Middle frontal gyrus (tissue), 1 donor: ENCODE measurements around the gene PTPRN2.

Experiments
- DNase-seq: peaks from one replicate; pipeline ENCODE4 v3.0.0-alpha.2; 2015; ENCODE audit warnings: low spot score; ENCODE audit errors: extremely low spot score

The PTPRN2 gene

DNA sequence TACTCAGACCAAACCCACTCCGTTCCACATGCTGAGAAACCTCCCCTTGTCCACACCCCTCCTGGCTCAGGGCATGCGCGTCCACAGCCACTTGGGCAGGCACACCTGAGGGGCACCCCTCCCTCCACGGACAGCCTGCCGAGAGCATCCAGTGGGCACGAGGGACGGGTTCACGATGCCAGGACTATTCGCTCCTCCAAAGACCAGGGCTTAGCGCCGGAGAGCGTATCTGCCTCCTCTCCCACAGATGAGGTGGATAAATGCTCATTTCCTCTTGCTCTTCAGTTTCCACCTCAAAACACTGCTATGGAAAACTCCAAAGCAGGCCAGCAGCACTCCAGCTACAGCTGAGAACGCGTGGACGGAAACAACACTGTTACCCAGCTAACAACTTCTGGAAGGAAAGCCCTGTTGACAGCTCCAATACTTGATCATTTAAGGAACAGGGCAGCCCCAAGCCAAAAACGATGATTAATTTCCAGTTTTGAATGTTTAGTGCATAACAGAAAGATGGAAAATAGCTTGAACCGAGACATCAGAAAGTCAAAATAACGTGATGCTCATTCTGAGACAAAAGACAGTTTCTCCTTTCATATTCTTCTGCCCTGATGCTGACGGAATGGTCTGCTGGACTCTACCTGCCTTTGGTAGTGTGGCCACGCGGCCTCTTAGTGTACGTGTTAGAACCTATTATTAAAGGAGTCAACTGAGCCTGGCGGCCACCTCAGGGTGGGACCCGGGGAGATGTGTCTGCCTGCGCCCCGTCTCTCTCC, 1046.1 kb downstream of the PTPRN2 start:
- DNase-seq: no peak

DNA sequence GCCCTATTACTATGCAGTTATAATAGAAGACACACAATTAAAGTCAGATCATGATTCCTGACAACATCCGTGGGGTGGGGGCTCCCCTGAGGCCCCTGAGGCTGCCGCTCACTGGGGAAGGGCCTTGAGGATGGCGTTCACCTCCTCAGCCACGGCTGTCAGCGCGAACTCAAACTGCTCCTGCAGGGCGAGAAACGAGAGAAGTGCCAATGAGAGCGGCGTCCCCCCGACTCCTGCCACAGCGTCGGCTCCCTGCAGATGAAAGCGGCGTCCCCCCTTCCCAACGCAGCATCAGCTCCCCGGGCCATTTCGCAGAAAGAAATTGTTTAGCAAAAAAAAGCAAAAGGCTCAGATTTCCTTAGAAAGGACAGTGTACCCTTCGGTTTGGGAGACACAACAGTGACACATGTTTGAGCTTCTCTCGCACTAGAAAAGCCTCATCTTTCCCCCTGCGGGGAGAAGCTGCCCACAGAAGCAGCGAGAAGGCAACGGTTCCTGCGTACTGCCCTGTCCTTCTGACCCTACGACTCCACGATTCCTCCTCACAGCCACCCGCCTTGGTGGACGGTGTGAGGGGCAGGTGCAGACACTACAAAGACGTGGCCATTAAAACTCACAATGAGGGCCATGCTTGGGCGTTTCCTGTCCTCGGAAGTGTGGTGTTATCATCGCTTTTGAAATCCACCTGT, 1046.9 kb downstream of the PTPRN2 start:
- DNase-seq: no peak

GRCh38 chr7:157540020-157540419, 1047.6 kb downstream of the PTPRN2 start:
- DNase-seq: no peak

- DNase-seq: no peak
Measured at GRCh38 chr7:157539521-157539920, 1048.1 kb downstream of the PTPRN2 start.

DNA sequence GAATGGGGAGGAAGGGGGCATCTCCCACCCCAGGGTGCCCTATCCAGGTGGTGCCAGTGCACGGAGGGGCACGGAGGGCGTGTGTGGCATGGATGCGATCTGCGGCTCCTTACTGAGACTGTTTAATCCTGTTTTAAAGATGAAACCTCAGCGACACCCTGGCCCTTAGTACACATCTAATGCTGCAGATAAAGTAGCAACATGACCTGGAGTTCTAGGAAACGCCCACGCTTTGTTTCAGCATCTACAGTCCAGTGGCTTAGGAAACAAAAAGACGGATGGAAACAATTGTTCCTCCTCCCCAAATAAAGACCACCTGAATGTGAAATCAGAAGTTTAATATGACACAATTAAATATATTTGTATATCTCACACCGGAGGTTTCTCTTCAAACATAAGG, 1048.9 kb downstream of the PTPRN2 start:
- DNase-seq: no peak

GRCh38 chr7:157538321-157538720, 1049.3 kb downstream of the PTPRN2 start:
- DNase-seq: no peak

DNA sequence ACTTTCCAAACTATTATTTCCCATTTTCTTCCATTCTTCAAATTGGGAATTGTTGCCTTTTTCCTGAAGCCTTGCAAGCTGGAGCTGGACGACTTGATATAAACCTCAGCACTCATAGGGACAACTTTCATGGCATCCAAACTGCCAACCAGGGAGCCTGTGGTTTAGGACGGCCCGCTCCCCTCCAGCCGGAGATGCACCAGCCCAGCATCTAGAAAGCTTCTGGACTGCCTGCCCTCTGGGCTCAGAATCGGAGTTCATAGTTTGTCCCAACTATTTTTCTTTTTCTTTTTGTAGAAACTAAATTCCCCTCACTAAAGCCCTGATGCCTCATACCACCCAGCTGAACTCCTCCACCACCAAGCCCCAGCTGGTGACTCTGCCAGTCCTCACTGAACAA, 1050.6 kb downstream of the PTPRN2 start:
- DNase-seq: no peak

GRCh38 chr7:157532068-157532467, 1055.6 kb downstream of the PTPRN2 start:
- no peak for DNase-seq

DNA sequence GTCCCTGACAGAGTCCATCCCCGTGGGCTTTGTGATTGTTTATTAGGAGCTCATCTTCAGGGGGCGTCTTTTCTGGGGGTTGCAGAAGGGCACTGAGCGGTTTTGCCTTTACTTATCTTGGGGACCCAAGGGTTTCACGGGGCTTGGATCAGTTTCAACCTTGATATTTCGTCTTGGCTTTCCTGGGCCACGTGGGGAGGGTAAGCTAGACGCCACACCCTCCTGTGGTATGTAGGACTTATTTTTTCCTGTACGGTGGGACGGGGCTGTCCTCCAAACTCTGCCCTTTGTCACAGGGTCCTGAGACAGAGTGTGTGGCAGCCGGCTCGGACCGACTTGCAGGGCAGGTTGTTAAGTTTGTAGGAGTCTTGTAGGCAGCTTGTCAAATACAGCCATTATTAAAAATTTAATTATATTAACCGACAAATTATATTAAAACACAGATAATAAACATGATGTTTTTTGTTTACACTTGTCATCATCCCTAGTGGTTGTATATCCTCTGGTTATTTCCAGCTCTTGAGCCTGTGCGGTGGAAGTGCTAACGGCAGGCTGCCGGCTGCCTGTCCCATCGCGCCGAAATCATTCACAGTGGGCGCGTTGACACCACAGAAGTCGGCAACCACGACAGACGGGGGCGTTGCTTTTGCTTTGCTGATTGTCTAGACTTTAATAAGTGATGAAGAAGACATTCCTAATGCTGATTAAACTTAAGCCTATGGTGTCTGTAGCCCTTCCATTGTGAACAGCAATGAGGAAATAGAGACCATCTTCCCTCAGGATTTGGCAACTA, 1057.7 kb downstream of the PTPRN2 start:
- DNase-seq: no peak

- DNase-seq: no peak
Measured at GRCh38 chr7:157528785-157529341, 1058.8 kb downstream of the PTPRN2 start.

DNA sequence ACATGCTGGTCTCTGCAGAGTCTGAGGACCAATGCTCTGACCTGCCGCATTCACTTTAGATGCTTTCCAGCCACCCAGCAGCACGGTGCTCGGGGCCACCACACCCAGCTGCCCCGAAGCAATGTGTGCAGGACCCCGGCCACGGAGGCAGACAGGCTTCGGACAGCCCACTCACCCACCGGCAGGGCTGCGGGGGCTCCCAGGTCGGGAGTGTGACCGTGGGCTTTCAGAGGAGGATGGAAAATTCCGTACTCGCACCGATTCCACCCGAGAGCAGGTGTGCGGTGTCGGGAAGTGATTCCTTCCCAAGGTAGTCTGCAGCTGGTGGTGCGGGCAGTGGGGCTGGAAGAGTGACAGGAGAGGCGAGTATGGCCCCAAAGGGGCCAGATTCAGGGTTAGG, 1059.9 kb downstream of the PTPRN2 start:
- DNase-seq: no peak

- DNase-seq: no peak
Measured at GRCh38 chr7:157526913-157527634, 1060.5 kb downstream of the PTPRN2 start.

GRCh38 chr7:157526005-157526912, 1061.4 kb downstream of the PTPRN2 start:
- DNase-seq: no peak

GRCh38 chr7:157525491-157525915, 1062.1 kb downstream of the PTPRN2 start:
- no peak for DNase-seq

DNA sequence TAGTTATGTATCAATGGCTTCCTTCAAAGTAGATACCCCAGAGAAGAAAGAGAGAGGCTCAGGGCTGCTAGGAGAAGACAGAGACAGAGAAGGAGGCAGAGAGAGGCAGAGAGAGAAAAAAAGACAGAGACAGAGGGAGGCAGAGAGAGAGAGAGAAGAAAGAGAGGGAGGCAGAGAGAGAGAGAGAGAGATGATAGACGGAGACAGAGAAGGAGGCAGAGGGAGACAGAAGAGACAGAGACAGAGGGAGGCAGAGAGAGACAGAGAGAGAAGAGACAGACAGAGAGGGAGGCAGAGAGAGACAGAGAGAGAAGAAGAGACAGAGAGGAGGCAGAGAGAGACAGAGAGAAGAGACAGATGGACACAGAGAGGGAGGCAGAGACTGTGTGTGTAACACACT, 1062.9 kb downstream of the PTPRN2 start:
- no peak for DNase-seq

DNA sequence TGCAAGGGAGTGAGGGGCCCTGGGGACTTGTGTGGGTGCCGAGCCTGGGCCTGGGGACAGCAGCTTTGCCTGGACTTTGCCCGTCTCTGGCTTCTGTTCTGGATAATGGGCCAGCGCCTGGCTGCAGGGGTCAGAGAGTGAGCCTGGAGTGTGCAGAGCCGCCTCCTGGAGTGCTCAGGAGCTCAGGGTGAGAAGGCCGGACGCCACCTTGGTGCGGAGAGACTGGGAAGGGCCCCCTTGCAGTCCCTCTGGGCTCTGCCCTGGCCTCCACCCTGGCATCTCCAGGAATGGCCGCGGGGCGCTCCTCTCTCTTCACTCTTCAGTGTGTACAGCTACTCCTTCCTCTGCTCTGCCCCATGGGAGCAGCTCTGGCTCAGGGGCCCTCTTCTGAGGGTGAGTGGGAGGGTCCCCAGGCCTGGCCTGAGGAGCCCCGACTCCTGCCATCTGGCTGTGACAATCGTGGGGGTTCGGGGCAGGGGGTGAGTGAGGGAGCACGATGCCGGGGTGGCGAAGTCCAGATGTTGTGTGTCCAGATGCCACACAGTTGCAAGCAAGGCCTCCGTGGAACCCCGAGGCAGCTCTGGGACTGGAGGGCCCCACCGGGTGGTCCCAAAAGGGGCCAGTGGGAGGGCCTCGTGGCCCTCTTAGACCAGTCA, 1063.7 kb downstream of the PTPRN2 start:
- DNase-seq: no peak

DNA sequence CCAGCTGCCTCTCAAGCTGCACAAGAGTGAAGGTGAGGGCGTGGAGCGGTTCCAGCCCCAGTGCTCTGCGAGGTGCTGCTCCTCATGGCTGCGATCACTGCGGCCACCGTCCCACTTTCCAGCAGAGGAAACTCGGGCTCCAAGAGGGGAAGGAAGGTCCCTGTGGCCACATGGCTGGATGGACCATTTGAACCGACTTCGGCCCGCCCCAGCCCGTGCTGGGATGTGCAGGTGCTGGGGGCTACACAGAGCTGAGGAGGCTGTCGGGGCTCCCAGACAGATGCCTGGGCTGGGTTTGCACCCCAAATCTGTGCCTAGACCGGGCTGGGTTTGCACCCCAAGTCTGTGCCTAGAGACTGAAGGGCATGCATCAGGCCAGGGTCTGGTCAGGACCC, 1064.3 kb downstream of the PTPRN2 start:
- no peak for DNase-seq

DNA sequence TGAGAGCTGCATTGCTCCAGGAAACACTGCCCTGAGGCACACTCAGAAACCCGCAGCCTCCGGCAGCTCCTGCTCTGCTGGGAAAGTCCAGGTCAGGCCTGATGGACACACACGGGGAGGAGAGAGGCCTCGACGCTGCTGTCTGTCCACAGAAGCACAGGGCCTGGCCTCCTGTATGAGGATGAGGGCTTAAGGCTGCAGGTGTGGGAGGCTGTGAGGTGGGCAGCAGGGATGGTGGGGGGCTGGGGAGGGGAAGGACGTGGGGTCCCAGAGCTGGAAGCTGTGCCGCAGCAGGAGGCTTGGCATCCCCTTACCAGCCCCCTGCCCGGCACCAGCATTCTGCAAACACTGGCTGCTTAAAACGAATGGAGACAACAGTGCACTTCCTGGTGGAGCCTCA, 1064.7 kb downstream of the PTPRN2 start:
- DNase-seq: no peak

GRCh38 chr7:157522189-157522588, 1065.4 kb downstream of the PTPRN2 start:
- DNase-seq: no peak

GRCh38 chr7:157521752-157522151, 1065.9 kb downstream of the PTPRN2 start:
- DNase-seq: no peak
